Measurements from ENCODE around the gene CD70.

Gene CD70

GRCh38 chr19:6593651-6594416 lies 2.9 kb upstream of the CD70 start:
- peaks cover 18% of the 10 kb centered on the region for H3K4me1 ChIP-seq (ENCODE audit: low read length)
- no peak overlapping the region for H3K9ac ChIP-seq (ENCODE audit: low read length)

GRCh38 chr19:6590258-6590826 lies 608 bp downstream of the CD70 start:
- H3K9me2 ChIP-seq (replicated peaks; ENCODE audit: insufficient read depth, low read length), result no peaks in the 10 kb centered on the region
- no peaks in the 10 kb centered on the region for H3K9me3 ChIP-seq (replicated peaks; ENCODE audit: insufficient read depth, low read length)
- DNase-seq, result no peak
- H4K20me1 ChIP-seq (ENCODE audit: insufficient read depth, low read length), result no peaks in the 10 kb centered on the region
- peak overlapping the region; percentile 51; the same call in 1 of the 2 replicates for H3K27ac ChIP-seq (ENCODE audit: low read length)
- H3K4me3 ChIP-seq (ENCODE audit: low read length), result peak overlapping the region; percentile 66
- H3F3A ChIP-seq (ENCODE audit: insufficient read depth, low read length), result peaks cover 14% of the 10 kb centered on the region
- no peaks in the 10 kb centered on the region for H3K27me3 ChIP-seq (replicated peaks; ENCODE audit: insufficient read depth, low read length)
- peak overlapping the region; percentile 60 for H3K4me2 ChIP-seq (ENCODE audit: low read depth, low read length)
- no peak for TF ChIP-seq EZH2phosphoT487 (IDR thresholded peaks at IDR 0.05; ENCODE audit: low read length)
- TF ChIP-seq EZH2 (optimal IDR thresholded peaks at IDR 0.05; ENCODE audit: low read depth, low read length), result no peak
- TF ChIP-seq CTCF (IDR thresholded peaks at IDR 0.05; ENCODE audit: low read length), result no peak
- H3K9ac ChIP-seq (ENCODE audit: low read length), result peak overlapping the region; percentile 63
- H2AFZ ChIP-seq (ENCODE audit: low read length), result peak overlapping the region; percentile 74
- no peaks in the 10 kb centered on the region for H3K36me3 ChIP-seq (replicated peaks; ENCODE audit: insufficient read depth, low read length)
- peaks cover 11% of the 10 kb centered on the region for H3K79me2 ChIP-seq (ENCODE audit: low read length)
- H3K4me1 ChIP-seq (ENCODE audit: low read length), result peaks cover 18% of the 10 kb centered on the region

More at GRCh38 chr19:6593651-6594416, 2.9 kb upstream of the CD70 start:
- Histone ChIP-seq H3K36me3 (replicated peaks; ENCODE audit: insufficient read depth, low read length) (no peaks in the 10 kb centered on the region), H3F3A (ENCODE audit: insufficient read depth, low read length) (peaks cover 14% of the 10 kb centered on the region), H2AFZ (ENCODE audit: low read length) (no peak overlapping the region), H3K79me2 (ENCODE audit: low read length) (peaks cover 8% of the 10 kb centered on the region), H3K27me3 (replicated peaks; ENCODE audit: insufficient read depth, low read length) (no peaks in the 10 kb centered on the region), H3K4me3 (ENCODE audit: low read length) (no peak overlapping the region), H4K20me1 (ENCODE audit: insufficient read depth, low read length) (no peaks in the 10 kb centered on the region), H3K4me2 (ENCODE audit: low read depth, low read length) (no peak overlapping the region), H3K9me3 (replicated peaks; ENCODE audit: insufficient read depth, low read length) (no peaks in the 10 kb centered on the region), H3K9me2 (replicated peaks; ENCODE audit: insufficient read depth, low read length) (no peaks in the 10 kb centered on the region), H3K27ac (ENCODE audit: low read length) (no peak overlapping the region)
- DNase-seq, result no peak
- TF ChIP-seq CTCF (IDR thresholded peaks at IDR 0.05; ENCODE audit: low read length) (no peak), EZH2phosphoT487 (IDR thresholded peaks at IDR 0.05; ENCODE audit: low read length) (no peak), EZH2 (optimal IDR thresholded peaks at IDR 0.05; ENCODE audit: low read depth, low read length) (no peak)

GRCh38 chr19:6589711-6590257 lies 1.2 kb downstream of the CD70 start:
- DNase-seq, result no peak
- Histone ChIP-seq H3K4me1 (ENCODE audit: low read length) (peaks cover 18% of the 10 kb centered on the region), H3K27me3 (replicated peaks; ENCODE audit: insufficient read depth, low read length) (no peaks in the 10 kb centered on the region), H3K9me3 (replicated peaks; ENCODE audit: insufficient read depth, low read length) (no peaks in the 10 kb centered on the region), H3K27ac (ENCODE audit: low read length) (no peak overlapping the region), H3K79me2 (ENCODE audit: low read length) (peaks cover 11% of the 10 kb centered on the region), H3F3A (ENCODE audit: insufficient read depth, low read length) (peaks cover 14% of the 10 kb centered on the region), H3K4me2 (ENCODE audit: low read depth, low read length) (peak overlapping the region; percentile 60), H2AFZ (ENCODE audit: low read length) (no peak overlapping the region), H4K20me1 (ENCODE audit: insufficient read depth, low read length) (no peaks in the 10 kb centered on the region), H3K36me3 (replicated peaks; ENCODE audit: insufficient read depth, low read length) (no peaks in the 10 kb centered on the region), H3K9me2 (replicated peaks; ENCODE audit: insufficient read depth, low read length) (no peaks in the 10 kb centered on the region), H3K4me3 (ENCODE audit: low read length) (peak overlapping the region; percentile 66), H3K9ac (ENCODE audit: low read length) (no peak overlapping the region)
- TF ChIP-seq EZH2phosphoT487 (IDR thresholded peaks at IDR 0.05; ENCODE audit: low read length), result no peak
- no peak for TF ChIP-seq EZH2 (optimal IDR thresholded peaks at IDR 0.05; ENCODE audit: low read depth, low read length)
- TF ChIP-seq CTCF (IDR thresholded peaks at IDR 0.05; ENCODE audit: low read length), result no peak

Measured in MM.1S (cell line).